Stomach smooth muscle (tissue), 2 donors: ENCODE measurements around the gene HBG2.

Experiments
- H3K27ac ChIP-seq: one replicate; pipeline ENCODE4 v1.7.0; 2013; ENCODE audit warnings: mild to moderate bottlenecking, low read length, inconsistent platforms
- H3K27me3 ChIP-seq, 2 donors: one replicate each; pipeline ENCODE4 v1.7.0; 2013; ENCODE audit warnings: low read length in 2 of 2; ENCODE audit not compliant: insufficient read depth in 2 of 2, control insufficient read depth in 1 of 2
- H3K36me3 ChIP-seq, 2 donors: one replicate each; pipeline ENCODE4 v1.7.0; 2013; ENCODE audit warnings: low read length in 2 of 2; ENCODE audit not compliant: control insufficient read depth in 2 of 2, insufficient read depth in 2 of 2
- H3K4me1 ChIP-seq: one replicate; pipeline ENCODE4 v1.7.0; 2013; ENCODE audit warnings: low read length; ENCODE audit not compliant: control insufficient read depth, insufficient read depth
- H3K4me3 ChIP-seq, 2 donors: one replicate each; pipeline ENCODE4 v1.7.0; 2013; ENCODE audit warnings: low read length in 2 of 2
- H3K9ac ChIP-seq, 2 donors: one replicate each; pipeline ENCODE4 v1.7.0; 2013; ENCODE audit warnings: low read length in 2 of 2, mild to moderate bottlenecking in 1 of 2
- H3K9me3 ChIP-seq, 2 donors: one replicate each; pipeline ENCODE4 v1.7.0; 2013; ENCODE audit warnings: low read length in 2 of 2; ENCODE audit not compliant: control insufficient read depth in 2 of 2
- donor health status: healthy.
- donor health status: Pancreatic carcinoma.

HBG2 gene

DNA sequence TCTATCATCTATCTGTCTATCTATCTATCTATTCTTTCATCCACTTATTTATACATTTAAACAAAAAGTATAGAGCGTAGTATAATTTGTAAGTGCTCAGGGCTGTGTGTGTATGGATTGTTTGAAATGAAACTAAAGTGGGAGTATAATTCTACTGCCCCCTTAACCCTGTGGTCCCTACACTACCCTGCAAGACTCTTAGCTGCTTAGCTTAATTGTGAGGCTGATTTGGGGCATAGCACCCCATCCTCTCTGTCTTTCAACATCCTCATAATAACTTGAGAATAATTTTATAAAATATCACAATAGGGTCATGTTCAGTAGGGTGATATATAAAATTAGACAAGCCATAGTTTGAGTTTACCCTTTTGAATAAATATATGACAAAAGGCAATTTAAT, 35.5 kb upstream of the HBG2 start:
- Histone ChIP-seq H3K9ac (no peak overlapping the region), H3K9me3 (no peaks in the 10 kb centered on the region), H3K4me3 (no peak overlapping the region), H3K36me3 (no peaks in the 10 kb centered on the region), H3K27ac (no peak overlapping the region), H3K27me3 (no peaks in the 10 kb centered on the region), H3K4me1 (no peaks in the 10 kb centered on the region)

DNA sequence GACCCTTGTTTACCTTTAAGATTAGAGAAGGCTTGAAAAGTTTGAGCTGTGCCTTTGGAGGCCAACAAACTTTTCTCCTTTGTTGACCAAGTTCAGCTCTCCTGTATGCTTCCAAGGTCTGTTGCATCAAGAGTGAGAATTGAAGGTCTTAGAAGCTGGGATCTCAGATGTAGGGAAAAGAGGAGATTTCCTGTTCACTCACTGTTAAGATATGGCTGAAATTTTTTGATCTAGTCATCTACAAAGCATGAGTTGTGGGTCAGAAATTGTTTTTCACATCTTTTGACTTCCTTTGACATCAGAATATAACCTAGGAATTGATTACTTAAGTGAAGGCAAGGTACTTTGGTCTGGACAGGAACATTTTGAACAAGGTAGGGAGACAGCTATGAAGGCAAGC, 35.1 kb upstream of the HBG2 start:
- no peak overlapping the region for H3K9ac ChIP-seq
- H3K9me3 ChIP-seq, result no peaks in the 10 kb centered on the region
- H3K27me3 ChIP-seq, result no peaks in the 10 kb centered on the region
- H3K4me3 ChIP-seq, result no peak overlapping the region
- no peaks in the 10 kb centered on the region for H3K4me1 ChIP-seq
- H3K36me3 ChIP-seq, result no peaks in the 10 kb centered on the region
- no peak overlapping the region for H3K27ac ChIP-seq

DNA sequence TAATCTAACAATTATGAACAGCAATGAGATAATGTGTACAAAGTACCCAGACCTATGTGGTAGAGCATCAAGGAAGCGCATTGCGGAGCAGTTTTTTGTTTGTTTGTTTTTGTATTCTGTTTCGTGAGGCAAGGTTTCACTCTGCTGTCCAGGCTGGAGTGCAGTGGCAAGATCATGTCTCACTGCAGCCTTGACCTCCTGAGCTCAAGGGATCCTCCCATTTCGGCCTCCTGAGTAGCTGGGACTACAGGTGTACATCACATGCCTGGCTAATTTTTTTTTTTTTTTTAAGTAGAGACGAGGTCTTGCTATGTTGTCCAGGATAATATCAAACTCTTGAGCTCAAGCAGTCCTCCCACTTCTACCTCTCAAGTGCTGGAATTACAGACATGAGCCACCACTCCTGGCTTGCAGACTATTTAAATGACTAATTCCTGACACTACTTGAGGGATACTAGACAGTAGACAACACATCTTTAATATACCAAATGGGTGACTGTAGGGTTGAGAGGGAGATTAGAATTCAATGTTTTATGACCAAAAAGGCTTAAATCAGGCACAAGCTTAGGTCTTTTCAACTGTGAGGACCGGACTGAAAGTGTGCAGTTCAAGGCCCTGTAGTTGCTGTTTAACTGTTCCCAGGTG, 34.4 kb upstream of the HBG2 start:
- H3K27ac ChIP-seq, result no peak overlapping the region
- no peak overlapping the region for H3K4me3 ChIP-seq
- H3K27me3 ChIP-seq, result no peaks in the 10 kb centered on the region
- H3K9me3 ChIP-seq, result no peaks in the 10 kb centered on the region
- H3K4me1 ChIP-seq, result no peaks in the 10 kb centered on the region
- no peaks in the 10 kb centered on the region for H3K36me3 ChIP-seq
- no peak overlapping the region for H3K9ac ChIP-seq

DNA sequence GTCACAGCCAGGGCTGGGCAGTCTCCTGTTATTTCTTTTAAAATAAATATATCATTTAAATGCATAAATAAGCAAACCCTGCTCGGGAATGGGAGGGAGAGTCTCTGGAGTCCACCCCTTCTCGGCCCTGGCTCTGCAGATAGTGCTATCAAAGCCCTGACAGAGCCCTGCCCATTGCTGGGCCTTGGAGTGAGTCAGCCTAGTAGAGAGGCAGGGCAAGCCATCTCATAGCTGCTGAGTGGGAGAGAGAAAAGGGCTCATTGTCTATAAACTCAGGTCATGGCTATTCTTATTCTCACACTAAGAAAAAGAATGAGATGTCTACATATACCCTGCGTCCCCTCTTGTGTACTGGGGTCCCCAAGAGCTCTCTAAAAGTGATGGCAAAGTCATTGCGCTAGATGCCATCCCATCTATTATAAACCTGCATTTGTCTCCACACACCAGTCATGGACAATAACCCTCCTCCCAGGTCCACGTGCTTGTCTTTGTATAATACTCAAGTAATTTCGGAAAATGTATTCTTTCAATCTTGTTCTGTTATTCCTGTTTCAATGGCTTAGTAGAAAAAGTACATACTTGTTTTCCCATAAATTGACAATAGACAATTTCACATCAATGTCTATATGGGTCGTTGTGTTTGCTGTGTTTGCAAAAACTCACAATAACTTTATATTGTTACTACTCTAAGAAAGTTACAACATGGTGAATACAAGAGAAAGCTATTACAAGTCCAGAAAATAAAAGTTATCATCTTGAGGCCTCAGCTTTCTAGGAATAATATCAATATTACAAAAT, 33.7 kb upstream of the HBG2 start:
- Histone ChIP-seq H3K27ac (no peak overlapping the region), H3K4me1 (no peaks in the 10 kb centered on the region), H3K4me3 (no peak overlapping the region), H3K27me3 (no peaks in the 10 kb centered on the region), H3K36me3 (no peaks in the 10 kb centered on the region), H3K9me3 (no peaks in the 10 kb centered on the region), H3K9ac (no peak overlapping the region)

DNA sequence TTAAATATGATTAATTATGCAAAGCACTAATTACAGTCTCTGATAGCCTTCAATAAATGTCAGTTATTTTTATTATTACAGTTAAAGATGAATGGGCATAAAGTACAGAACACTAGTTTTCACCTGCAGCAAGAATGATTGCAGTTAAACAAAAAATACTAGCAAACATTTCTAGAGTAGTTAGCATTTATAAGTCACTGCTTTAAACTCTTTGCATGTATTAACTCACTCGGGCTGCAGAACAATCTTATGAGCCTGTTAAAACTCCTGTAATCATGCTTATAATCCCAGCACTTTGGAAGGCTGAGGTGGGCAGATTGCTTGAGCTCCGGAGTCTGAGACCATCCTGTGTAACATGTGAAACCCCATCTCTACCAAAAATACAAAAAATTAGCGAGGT, 32.3 kb upstream of the HBG2 start:
- H3K9me3 ChIP-seq, result no peaks in the 10 kb centered on the region
- no peak overlapping the region for H3K9ac ChIP-seq
- H3K4me3 ChIP-seq, result no peak overlapping the region
- no peaks in the 10 kb centered on the region for H3K27me3 ChIP-seq
- H3K27ac ChIP-seq, result no peak overlapping the region
- no peaks in the 10 kb centered on the region for H3K36me3 ChIP-seq
- no peaks in the 10 kb centered on the region for H3K4me1 ChIP-seq

DNA sequence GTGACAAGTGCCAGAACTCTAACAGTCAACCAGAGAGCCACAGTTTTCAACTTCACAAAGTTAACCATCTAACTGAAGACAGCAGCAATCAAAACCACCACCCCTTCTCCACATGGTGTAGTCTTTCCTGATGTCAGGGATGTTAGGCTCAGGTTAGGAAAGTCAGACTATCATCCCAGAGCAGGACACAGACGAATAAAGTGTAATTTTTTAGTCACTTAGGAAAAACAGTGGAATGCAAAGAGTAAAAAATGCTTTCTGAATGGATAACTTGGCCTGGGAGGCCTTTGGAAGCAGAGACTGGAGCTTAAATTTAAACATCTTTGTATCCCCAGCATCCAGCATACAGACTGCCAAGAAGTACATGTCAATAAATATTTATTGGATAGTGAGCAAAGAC, 31.8 kb upstream of the HBG2 start:
- Histone ChIP-seq H3K9ac (no peak overlapping the region), H3K27me3 (no peaks in the 10 kb centered on the region), H3K36me3 (no peaks in the 10 kb centered on the region), H3K4me1 (no peaks in the 10 kb centered on the region), H3K9me3 (no peaks in the 10 kb centered on the region), H3K27ac (no peak overlapping the region), H3K4me3 (no peak overlapping the region)

DNA sequence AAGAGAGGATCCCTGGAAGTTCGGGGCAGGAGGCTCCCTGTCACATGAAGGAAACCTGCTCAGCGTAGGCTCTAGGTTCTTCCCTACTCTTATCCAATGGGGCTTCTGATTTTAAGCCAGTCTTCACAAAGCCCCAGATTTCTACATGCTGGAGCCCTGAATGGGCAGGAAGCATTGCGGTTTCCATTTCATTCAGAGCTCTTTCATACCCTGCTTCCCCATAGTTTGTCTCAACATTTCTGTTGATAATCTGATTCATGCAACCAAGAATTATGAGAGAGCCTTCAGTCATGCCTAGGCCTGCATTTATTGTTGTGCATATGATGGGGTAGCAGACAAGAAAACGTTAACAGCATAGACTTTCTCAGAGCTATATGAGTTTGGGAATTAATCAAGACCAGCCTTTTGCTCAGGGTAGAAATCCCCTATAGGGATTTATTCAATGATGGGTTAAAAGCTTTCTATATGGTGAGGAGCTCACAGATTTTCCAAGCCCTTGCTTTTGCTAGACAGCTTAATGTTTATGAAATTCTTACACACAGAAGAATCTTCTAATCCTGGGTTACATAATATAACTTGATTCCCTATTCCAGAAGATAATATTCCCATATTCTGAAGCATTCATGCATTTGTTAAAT, 31.2 kb upstream of the HBG2 start:
- Histone ChIP-seq H3K27ac (no peak overlapping the region), H3K9me3 (no peaks in the 10 kb centered on the region), H3K36me3 (no peaks in the 10 kb centered on the region), H3K4me1 (no peaks in the 10 kb centered on the region), H3K4me3 (no peak overlapping the region), H3K27me3 (no peaks in the 10 kb centered on the region), H3K9ac (no peak overlapping the region)

DNA sequence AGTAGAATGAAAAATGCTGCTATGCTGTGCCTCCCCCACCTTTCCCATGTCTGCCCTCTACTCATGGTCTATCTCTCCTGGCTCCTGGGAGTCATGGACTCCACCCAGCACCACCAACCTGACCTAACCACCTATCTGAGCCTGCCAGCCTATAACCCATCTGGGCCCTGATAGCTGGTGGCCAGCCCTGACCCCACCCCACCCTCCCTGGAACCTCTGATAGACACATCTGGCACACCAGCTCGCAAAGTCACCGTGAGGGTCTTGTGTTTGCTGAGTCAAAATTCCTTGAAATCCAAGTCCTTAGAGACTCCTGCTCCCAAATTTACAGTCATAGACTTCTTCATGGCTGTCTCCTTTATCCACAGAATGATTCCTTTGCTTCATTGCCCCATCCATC, 30.1 kb upstream of the HBG2 start:
- Histone ChIP-seq H3K9ac (no peak overlapping the region), H3K27ac (no peak overlapping the region), H3K4me3 (no peak overlapping the region), H3K4me1 (no peaks in the 10 kb centered on the region), H3K27me3 (no peaks in the 10 kb centered on the region), H3K9me3 (no peaks in the 10 kb centered on the region), H3K36me3 (no peaks in the 10 kb centered on the region)

DNA sequence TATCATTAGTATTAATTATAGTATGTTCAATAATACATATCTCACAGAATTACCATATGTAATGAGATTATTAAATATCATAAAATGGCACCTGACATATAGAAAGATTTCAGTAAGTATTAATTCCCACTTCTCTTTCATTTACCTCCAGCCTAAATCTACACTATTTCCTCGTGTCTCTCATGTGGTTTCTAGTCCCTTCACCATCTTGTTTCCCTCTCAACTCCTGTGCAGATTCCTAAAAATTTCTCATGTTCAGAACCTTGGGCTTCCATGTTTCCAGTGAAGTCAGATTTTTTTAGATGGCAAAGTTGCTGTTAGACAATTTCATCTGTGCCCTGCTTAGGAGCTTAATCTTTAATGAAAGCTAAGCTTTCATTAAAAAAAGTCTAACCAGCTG, 29.3 kb upstream of the HBG2 start:
- Histone ChIP-seq H3K4me3 (no peak overlapping the region), H3K4me1 (no peaks in the 10 kb centered on the region), H3K9me3 (no peaks in the 10 kb centered on the region), H3K36me3 (no peaks in the 10 kb centered on the region), H3K27ac (no peak overlapping the region), H3K9ac (no peak overlapping the region), H3K27me3 (no peaks in the 10 kb centered on the region)

DNA sequence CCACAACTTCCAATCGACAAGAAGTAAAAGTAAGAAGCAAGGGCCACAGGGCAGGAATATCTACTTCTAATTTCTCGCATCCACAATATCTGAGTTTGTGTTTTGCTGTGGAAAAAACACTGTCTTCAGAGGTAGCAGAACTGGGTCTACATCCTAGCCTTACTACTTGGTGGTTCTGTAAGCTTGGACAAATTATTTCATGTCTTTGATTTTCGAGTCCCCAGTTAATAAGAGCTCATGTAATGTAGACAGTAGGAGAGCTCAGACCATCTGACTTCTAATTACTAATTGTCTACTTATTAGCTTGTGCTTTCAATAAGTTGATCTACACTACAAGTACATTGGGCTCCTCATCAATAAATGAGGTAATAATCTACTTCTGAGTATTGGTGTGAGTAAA, 28.5 kb upstream of the HBG2 start:
- no peaks in the 10 kb centered on the region for H3K27me3 ChIP-seq
- no peaks in the 10 kb centered on the region for H3K36me3 ChIP-seq
- no peak overlapping the region for H3K9ac ChIP-seq
- H3K4me3 ChIP-seq, result no peak overlapping the region
- no peaks in the 10 kb centered on the region for H3K4me1 ChIP-seq
- no peak overlapping the region for H3K27ac ChIP-seq
- H3K9me3 ChIP-seq, result no peaks in the 10 kb centered on the region

DNA sequence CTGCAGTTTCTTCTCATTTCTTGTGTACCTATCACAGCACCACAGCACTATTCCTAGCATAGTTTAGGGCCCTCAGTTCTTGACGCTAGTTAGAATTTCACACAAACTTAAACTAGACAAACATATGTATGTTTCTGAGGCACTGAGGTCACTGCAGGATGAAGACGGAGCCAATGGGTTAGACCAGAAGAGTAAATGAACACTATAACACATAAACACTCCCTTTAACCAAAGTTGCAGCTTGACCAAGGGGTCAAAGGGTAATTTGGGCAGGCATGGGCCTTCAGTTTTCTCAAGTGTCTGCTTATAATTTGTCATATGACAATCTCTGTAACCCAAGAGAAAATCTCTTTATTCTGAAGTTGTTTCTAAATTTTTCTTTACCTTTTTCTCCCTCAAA, 28.0 kb upstream of the HBG2 start:
- no peak overlapping the region for H3K27ac ChIP-seq

More for the DNA sequence above, 28.0 kb upstream of the HBG2 start:
- Histone ChIP-seq H3K27me3 (no peaks in the 10 kb centered on the region), H3K4me3 (no peak overlapping the region), H3K9ac (no peak overlapping the region), H3K36me3 (no peaks in the 10 kb centered on the region), H3K4me1 (no peaks in the 10 kb centered on the region), H3K9me3 (no peaks in the 10 kb centered on the region)
